ENCODE measurements around the gene GRIK5. TPM values are rescaled to one million over a fixed set of nuclear protein-coding genes. Genes with fewer than 3 reads are reported as not detected.

GRIK5 gene
- total and polyA plus RNA-seq, 4 donors, result 0.09 to 0.42 (median 0.17) TPM; not detected in 1

GRCh38 chr19:42064432-42064831 lies 5.6 kb downstream of the GRIK5 start (continued):
- no peak for TF ChIP-seq HNF4A (conservative IDR thresholded peaks at IDR 0.05)

DNA sequence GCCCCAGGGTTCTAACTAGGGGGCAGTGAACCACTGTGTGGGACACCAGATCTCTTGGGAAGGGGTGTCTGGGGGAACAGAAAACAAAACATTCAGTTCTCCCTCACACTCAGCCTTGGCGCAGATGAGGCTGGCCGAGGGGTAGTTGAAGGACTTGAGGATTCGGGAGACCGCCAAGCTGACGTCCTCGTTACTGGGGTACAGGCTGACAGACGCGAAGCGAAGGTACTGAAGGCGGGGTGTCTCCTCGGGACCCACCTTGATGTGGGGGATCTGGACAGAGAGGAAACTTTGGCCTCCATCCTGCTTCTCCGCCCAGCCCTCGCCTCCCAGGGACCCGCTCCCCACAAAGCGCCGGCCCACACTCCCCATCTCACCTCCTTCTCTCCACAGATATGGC lies 7.6 kb downstream of the GRIK5 start:
- no peak overlapping the region for H3K27ac ChIP-seq (ENCODE audit: low read depth in 1 of 2, low read length in 2 of 2)
- H3K9me3 ChIP-seq (ENCODE audit: control insufficient read depth in 4 of 4, low read length in 3 of 4), result no peaks in the 10 kb centered on the region
- H3K4me3 ChIP-seq (ENCODE audit: low read depth in 1 of 3, low read length in 3 of 3), result no peak overlapping the region
- no peak for TF ChIP-seq HNF4G (IDR thresholded peaks at IDR 0.05)
- no peak for TF ChIP-seq SP1 (IDR thresholded peaks at IDR 0.05)
- TF ChIP-seq NR2F2 (IDR thresholded peaks at IDR 0.05), result no peak
- TF ChIP-seq, protein P1, sequence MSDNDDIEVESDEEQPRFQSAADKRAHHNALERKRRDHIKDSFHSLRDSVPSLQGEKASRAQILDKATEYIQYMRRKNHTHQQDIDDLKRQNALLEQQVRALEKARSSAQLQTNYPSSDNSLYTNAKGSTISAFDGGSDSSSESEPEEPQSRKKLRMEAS (IDR thresholded peaks at IDR 0.05), result no peak
- TF ChIP-seq JUND (IDR thresholded peaks at IDR 0.05), result no peak
- no peak for TF ChIP-seq FOXA2 (IDR thresholded peaks at IDR 0.05)
- no peak for DNase-seq (ENCODE audit: low spot score)
- peaks cover 0 to 6% (median 2%) of the 10 kb centered on the region in 4 donors for H3K27me3 ChIP-seq (ENCODE audit: control insufficient read depth in 4 of 4, insufficient read depth in 4 of 4, low read length in 3 of 4)
- H3K9ac ChIP-seq (ENCODE audit: low read depth in 1 of 2, low read length in 2 of 2), result no peak overlapping the region
- 94% methylated on average over 16 of the region's 16 CpGs for WGBS
- no peaks in the 10 kb centered on the region for H3K4me1 ChIP-seq (ENCODE audit: control insufficient read depth in 4 of 4, insufficient read depth in 4 of 4, low read length in 3 of 4)
- H3K36me3 ChIP-seq (ENCODE audit: control insufficient read depth in 4 of 4, insufficient read depth in 3 of 4, low read depth in 1 of 4, low read length in 3 of 4), result no peaks in the 10 kb centered on the region

DNA sequence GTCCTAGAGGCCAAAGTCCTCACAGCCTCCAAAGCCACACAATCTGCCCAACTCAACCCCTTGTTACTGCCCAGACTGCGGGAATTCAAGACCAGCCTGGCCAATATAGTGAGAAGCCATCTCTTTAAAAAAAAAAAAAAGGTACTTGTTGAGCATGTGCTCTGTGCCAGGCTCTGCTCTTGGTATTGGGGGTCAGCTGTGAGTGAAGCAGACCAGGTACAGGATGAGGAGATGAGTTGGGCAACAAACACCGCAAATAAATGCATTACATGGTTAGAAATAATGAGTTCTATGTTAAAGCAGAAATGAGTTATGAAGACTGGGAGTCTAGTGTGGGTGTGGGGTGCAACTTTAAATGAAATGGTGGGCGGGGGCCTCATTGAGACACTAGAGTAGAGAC lies 9.9 kb downstream of the GRIK5 start:
- TF ChIP-seq YY1 (IDR thresholded peaks at IDR 0.05) (no peak), RAD21 (IDR thresholded peaks at IDR 0.05) (no peak), RXRA (IDR thresholded peaks at IDR 0.05) (no peak)
- Histone ChIP-seq H3K27ac (ENCODE audit: low read depth in 1 of 2, low read length in 2 of 2) (no peak overlapping the region), H3K4me3 (ENCODE audit: low read depth in 1 of 3, low read length in 3 of 3) (no peak overlapping the region), H3K9ac (ENCODE audit: low read depth in 1 of 2, low read length in 2 of 2) (no peak overlapping the region), H3K36me3 (ENCODE audit: control insufficient read depth in 4 of 4, insufficient read depth in 3 of 4, low read depth in 1 of 4, low read length in 3 of 4) (no peaks in the 10 kb centered on the region), H3K4me1 (ENCODE audit: control insufficient read depth in 4 of 4, insufficient read depth in 4 of 4, low read length in 3 of 4) (no peaks in the 10 kb centered on the region), H3K9me3 (ENCODE audit: control insufficient read depth in 4 of 4, low read length in 3 of 4) (no peaks in the 10 kb centered on the region), H3K27me3 (ENCODE audit: control insufficient read depth in 4 of 4, insufficient read depth in 4 of 4, low read length in 3 of 4) (no peaks in the 10 kb centered on the region)
- DNase-seq (ENCODE audit: low spot score), result no peak
- WGBS, result 85% methylated on average over 3 of the region's 3 CpGs

DNA sequence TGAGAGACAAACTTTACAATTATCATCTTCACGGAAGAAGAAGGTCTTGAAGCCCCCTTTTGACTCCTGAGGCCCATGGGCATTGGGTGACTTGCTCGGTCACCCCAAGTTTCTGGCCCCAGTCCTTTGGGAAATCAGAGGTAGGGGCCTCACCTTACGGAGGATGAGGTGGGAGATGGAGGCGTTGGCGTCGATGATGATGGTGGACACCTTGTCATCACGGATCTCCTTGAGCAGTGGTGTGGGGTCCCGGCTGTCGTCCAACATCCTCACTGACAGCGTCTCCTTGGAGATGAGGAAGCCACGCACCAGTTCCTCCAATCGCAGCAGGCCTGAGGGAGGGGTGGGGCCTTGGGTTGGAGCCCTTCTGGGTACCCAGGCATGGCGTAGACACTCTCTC lies 10.8 kb downstream of the GRIK5 start:
- no peaks in the 10 kb centered on the region for H3K27me3 ChIP-seq (ENCODE audit: control insufficient read depth in 4 of 4, insufficient read depth in 4 of 4, low read length in 3 of 4)
- TF ChIP-seq, protein P1 (IDR thresholded peaks at IDR 0.05), result no peak
- no peak for TF ChIP-seq EGR1 (IDR thresholded peaks at IDR 0.05; ENCODE audit: low read depth in 2 of 2)
- TF ChIP-seq JUND (IDR thresholded peaks at IDR 0.05), result no peak
- TF ChIP-seq RAD21 (IDR thresholded peaks at IDR 0.05), result no peak
- TF ChIP-seq FOXA2 (IDR thresholded peaks at IDR 0.05), result no peak
- no peak for TF ChIP-seq CTCF (IDR thresholded peaks at IDR 0.05; ENCODE audit: low read depth, low read length, missing input control)
- TF ChIP-seq GABPA (IDR thresholded peaks at IDR 0.05 in 1 of 2, conservative IDR thresholded peaks at IDR 0.05 in 1 of 2), result no peak
- no peak for TF ChIP-seq HNF4A (conservative IDR thresholded peaks at IDR 0.05)
- no peak for TF ChIP-seq HNF4G (IDR thresholded peaks at IDR 0.05)
- no peak for TF ChIP-seq ZBTB33 (IDR thresholded peaks at IDR 0.05)
- TF ChIP-seq YY1 (IDR thresholded peaks at IDR 0.05), result no peak
- no peak for TF ChIP-seq TAF1 (conservative IDR thresholded peaks at IDR 0.05)
- TF ChIP-seq NR2F2 (IDR thresholded peaks at IDR 0.05), result no peak
- TF ChIP-seq ATF3 (IDR thresholded peaks at IDR 0.05), result no peak
- TF ChIP-seq RXRA (IDR thresholded peaks at IDR 0.05), result no peak
- no peak for TF ChIP-seq REST (IDR thresholded peaks at IDR 0.05)
- TF ChIP-seq FOXA1 (IDR thresholded peaks at IDR 0.05), result no peak
- no peak for TF ChIP-seq SP1 (IDR thresholded peaks at IDR 0.05)
- H3K4me1 ChIP-seq (ENCODE audit: control insufficient read depth in 4 of 4, insufficient read depth in 4 of 4, low read length in 3 of 4), result no peaks in the 10 kb centered on the region
- no peaks in the 10 kb centered on the region for H3K36me3 ChIP-seq (ENCODE audit: control insufficient read depth in 4 of 4, insufficient read depth in 3 of 4, low read depth in 1 of 4, low read length in 3 of 4)
- no peaks in the 10 kb centered on the region for H3K9me3 ChIP-seq (ENCODE audit: control insufficient read depth in 4 of 4, low read length in 3 of 4)
- DNase-seq (ENCODE audit: low spot score), result no peak
- no peak overlapping the region for H3K4me3 ChIP-seq (ENCODE audit: low read depth in 1 of 3, low read length in 3 of 3)
- no peak overlapping the region for H3K9ac ChIP-seq (ENCODE audit: low read depth in 1 of 2, low read length in 2 of 2)
- no peak overlapping the region for H3K27ac ChIP-seq (ENCODE audit: low read depth in 1 of 2, low read length in 2 of 2)
- WGBS, result 92% methylated on average over 13 of the region's 13 CpGs

Data from liver (tissue), 9 donors.